ENCODE data around the gene ARID3A.

Gene ARID3A

DNA sequence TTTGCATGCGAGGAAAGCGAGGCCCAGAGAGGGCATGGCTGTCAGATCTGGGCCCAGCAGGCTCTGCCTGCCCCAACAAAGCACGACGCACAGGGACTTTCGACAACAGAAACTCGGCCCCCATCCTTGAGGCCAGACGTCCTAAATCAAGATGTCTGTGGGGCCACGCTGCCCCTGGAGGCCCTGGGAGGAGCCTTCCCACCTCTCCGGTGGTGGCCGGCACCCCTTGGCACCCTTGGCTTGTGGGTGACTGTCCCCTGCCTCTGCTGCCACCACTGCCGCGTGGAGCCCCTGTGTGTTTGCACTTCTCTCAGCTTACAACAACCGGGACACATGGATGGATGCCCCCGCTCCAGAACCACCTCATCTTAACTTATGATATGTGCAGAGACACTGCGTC, 62.7 kb downstream of the ARID3A start:
- no peaks in the 10 kb centered on the region for H3K27me3 ChIP-seq (ENCODE audit: insufficient read depth, poor library complexity, severe bottlenecking)
- no peak overlapping the region for H3K27ac ChIP-seq (replicated peaks)
- H3K4me3 ChIP-seq (replicated peaks; ENCODE audit: insufficient read depth, low read length): no peak overlapping the region
- DNase-seq (ENCODE audit: low read depth in 1 of 2, low spot score in 1 of 2): no peak
- TF ChIP-seq SPI1 (IDR thresholded peaks at IDR 0.05; ENCODE audit: borderline replicate concordance, low read depth): no peak
- TF ChIP-seq POLR2AphosphoS5 (IDR thresholded peaks at IDR 0.05; ENCODE audit: low read depth): 0 out of 2 replicates have a peak, but pooled peaks have one; percentile 15

GRCh38 chr19:989381-990081, 63.7 kb downstream of the ARID3A start:
- H3K4me3 ChIP-seq (replicated peaks; ENCODE audit: insufficient read depth, low read length): no peak overlapping the region
- H3K27ac ChIP-seq (replicated peaks): no peak overlapping the region
- DNase-seq (ENCODE audit: low read depth in 1 of 2, low spot score in 1 of 2): no peak
- TF ChIP-seq CTCF (IDR thresholded peaks at IDR 0.05; ENCODE audit: insufficient read depth, low read length) (no peak), SPI1 (IDR thresholded peaks at IDR 0.05; ENCODE audit: borderline replicate concordance, low read depth) (no peak), REST (IDR thresholded peaks at IDR 0.05; ENCODE audit: insufficient replicate concordance, low read depth) (no peak), GABPA (IDR thresholded peaks at IDR 0.05; ENCODE audit: low read depth) (no peak), POLR2AphosphoS5 (IDR thresholded peaks at IDR 0.05; ENCODE audit: low read depth) (no peak)
- no peaks in the 10 kb centered on the region for H3K27me3 ChIP-seq (ENCODE audit: insufficient read depth, poor library complexity, severe bottlenecking)

DNA sequence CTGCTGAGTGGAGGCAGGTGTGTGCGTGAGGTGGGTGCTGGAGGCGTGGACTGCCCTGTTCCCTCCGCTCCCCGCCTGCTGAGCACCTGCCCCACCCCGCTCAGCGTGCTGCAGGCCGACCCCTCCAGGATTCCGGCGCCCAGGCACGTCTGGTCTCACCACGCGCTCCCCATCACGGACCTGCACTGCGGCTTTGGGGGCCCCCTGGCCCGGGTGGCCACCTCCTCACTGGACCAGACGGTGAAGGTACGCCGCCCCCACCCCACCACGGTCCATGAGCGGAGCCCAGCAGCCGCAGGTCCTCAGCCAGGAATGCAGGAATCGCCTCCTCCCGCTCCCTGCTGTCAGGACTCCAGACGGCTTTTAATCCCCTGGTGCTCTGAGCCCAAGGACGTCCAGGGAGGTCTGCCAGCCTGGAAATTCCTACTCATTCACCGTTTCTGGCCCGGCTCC, 64.3 kb downstream of the ARID3A start:
- Histone ChIP-seq H3K27me3 (ENCODE audit: insufficient read depth, poor library complexity, severe bottlenecking) (no peaks in the 10 kb centered on the region), H3K27ac (replicated peaks) (no peak overlapping the region), H3K4me3 (replicated peaks; ENCODE audit: insufficient read depth, low read length) (no peak overlapping the region)
- no peak for DNase-seq (ENCODE audit: low read depth in 1 of 2, low spot score in 1 of 2)
- TF ChIP-seq CTCF (IDR thresholded peaks at IDR 0.05; ENCODE audit: insufficient read depth, low read length) (no peak), GABPA (IDR thresholded peaks at IDR 0.05; ENCODE audit: low read depth) (no peak), SPI1 (IDR thresholded peaks at IDR 0.05; ENCODE audit: borderline replicate concordance, low read depth) (no peak), POLR2AphosphoS5 (IDR thresholded peaks at IDR 0.05; ENCODE audit: low read depth) (no peak), REST (IDR thresholded peaks at IDR 0.05; ENCODE audit: insufficient replicate concordance, low read depth) (no peak)

- Histone ChIP-seq H3K4me3 (replicated peaks; ENCODE audit: insufficient read depth, low read length) (no peak overlapping the region), H3K27me3 (ENCODE audit: insufficient read depth, poor library complexity, severe bottlenecking) (no peaks in the 10 kb centered on the region), H3K27ac (replicated peaks) (no peak overlapping the region)
- no peak for DNase-seq (ENCODE audit: low read depth in 1 of 2, low spot score in 1 of 2)
- TF ChIP-seq CTCF (IDR thresholded peaks at IDR 0.05; ENCODE audit: insufficient read depth, low read length) (no peak), REST (IDR thresholded peaks at IDR 0.05; ENCODE audit: insufficient replicate concordance, low read depth) (no peak), POLR2AphosphoS5 (IDR thresholded peaks at IDR 0.05; ENCODE audit: low read depth) (no peak), SPI1 (IDR thresholded peaks at IDR 0.05; ENCODE audit: borderline replicate concordance, low read depth) (no peak), GABPA (IDR thresholded peaks at IDR 0.05; ENCODE audit: low read depth) (no peak)
Measured at GRCh38 chr19:990746-991145, 64.9 kb downstream of the ARID3A start.

All from HL-60 (cell line).